ENCODE results near the gene CDC42BPB. TPM values are rescaled to one million over a fixed set of nuclear protein-coding genes. Genes with fewer than 3 reads are reported as not detected.

The CDC42BPB gene
- total and polyA plus RNA-seq, 2 of the 4 experiments (the other 2 are of a cell fraction), result 49.1 to 81.4 TPM

DNA sequence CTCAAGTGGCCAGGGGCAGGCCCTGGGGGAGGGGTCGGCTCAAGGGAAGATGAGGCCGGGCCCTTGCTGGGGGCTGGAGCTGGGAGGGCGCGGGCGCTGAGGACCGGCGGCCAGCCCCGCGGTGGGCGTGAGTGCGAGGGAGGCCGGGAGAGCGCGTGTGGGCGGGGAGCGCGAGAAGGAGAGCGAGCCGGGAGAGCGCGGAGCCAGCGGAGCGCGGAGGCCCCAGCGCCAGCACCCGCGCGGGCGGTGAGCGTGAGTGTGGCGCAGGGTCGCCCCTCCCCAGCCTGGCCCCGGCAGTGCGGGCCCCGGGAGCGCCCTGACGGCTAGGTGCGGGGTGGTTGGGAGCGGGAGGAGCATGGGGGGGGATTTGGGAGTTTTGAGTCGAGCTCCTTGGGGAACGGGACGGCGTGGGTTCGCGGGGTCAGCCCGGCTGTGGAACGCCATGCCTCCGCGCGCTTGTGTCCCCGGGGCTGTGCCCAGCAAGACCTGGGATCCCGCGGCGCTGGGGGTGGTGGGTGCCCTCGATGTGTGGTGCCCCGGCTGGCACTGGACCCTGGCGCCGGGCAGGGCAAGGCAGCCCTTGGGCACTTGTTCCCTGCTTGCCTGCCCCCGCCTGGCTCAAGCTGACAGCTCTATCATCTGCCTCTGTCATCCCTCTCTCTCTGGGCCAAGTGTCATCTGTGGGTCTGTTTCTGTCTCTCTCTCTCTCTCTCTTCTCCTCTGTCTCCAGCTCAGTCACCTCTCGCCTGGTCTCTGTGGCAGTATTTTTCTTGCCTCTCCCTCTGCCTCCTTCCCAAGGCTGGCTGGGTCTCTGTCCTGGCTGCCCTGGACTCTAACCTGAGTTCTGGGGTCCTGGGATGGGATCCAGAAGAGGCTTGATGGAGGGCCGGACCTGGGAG lies 26.9 kb upstream of the CDC42BPB start, which contains the start of gene LBHD2 (continued):
- TF ChIP-seq ELK1 (IDR thresholded peaks at IDR 0.05; ENCODE audit: borderline replicate concordance, low read depth, low read length), result no peak

- Histone ChIP-seq H3K27ac (ENCODE audit: insufficient read depth, low read length) (no peak overlapping the region), H2AFZ (replicated peaks; ENCODE audit: low read length, poor library complexity) (no peak overlapping the region), H3K36me3 (ENCODE audit: control insufficient read depth, insufficient read depth, low read length) (no peaks in the 10 kb centered on the region), H4K5ac (ENCODE audit: low read depth, low read length) (no peak overlapping the region), H4K8ac (ENCODE audit: low read depth in 2 of 2, low read length in 2 of 2) (no peak overlapping the region), H3K9ac (ENCODE audit: low read depth, low read length) (no peak overlapping the region), H3K27me3 (ENCODE audit: control insufficient read depth, insufficient read depth, low read length) (peaks cover 42% of the 10 kb centered on the region), H4K20me1 (ENCODE audit: insufficient read depth, low read length) (no peaks in the 10 kb centered on the region), H3K4me1 (ENCODE audit: control insufficient read depth, insufficient read depth, low read length) (peaks cover 3% of the 10 kb centered on the region; the same call in 1 of the 2 replicates), H2BK120ac (ENCODE audit: low read depth, low read length) (no peak overlapping the region), H3K4me2 (ENCODE audit: low read depth, low read length) (no peak overlapping the region), H3K9me3 (ENCODE audit: control insufficient read depth, insufficient read depth, low read length) (peaks cover 2% of the 10 kb centered on the region; the same call in 1 of the 2 replicates), H3K56ac (ENCODE audit: extremely low read depth, insufficient read depth, low read length) (no peak overlapping the region), H2BK20ac (ENCODE audit: low read depth, low read length) (no peak overlapping the region), H3K79me1 (ENCODE audit: low read depth in 1 of 2, low read length in 2 of 2) (no peaks in the 10 kb centered on the region), H4K91ac (ENCODE audit: insufficient read depth, low read depth, low read length) (no peak overlapping the region), H3K9me1 (ENCODE audit: insufficient read depth, low read length) (no peaks in the 10 kb centered on the region), H2BK5ac (ENCODE audit: low read depth, low read length, poor library complexity, severe bottlenecking) (no peak overlapping the region), H2BK15ac (ENCODE audit: low read depth, low read length) (no peak overlapping the region), H3K23ac (ENCODE audit: low read depth, low read length) (no peak overlapping the region), H3K4ac (ENCODE audit: low read depth, low read length) (no peak overlapping the region), H3K4me3 (ENCODE audit: insufficient read depth, low read depth, low read length) (no peak overlapping the region), H2AK9ac (replicated peaks; ENCODE audit: low read depth, low read length, poor library complexity) (no peak overlapping the region), H2AK5ac (ENCODE audit: low read depth, low read length) (no peak overlapping the region), H3K14ac (replicated peaks; ENCODE audit: low read depth, low read length) (no peak overlapping the region), H3K18ac (ENCODE audit: low read depth, low read length) (no peak overlapping the region)
- in situ Hi-C loops (cut with MboI; ENCODE audit: low sequenced_read_pairs), result no loop called here
- POLR2A ChIA-PET (ENCODE audit: unreplicated experiment), result interaction anchor here (0.5 kb wide), 1 partner anchor 214 kb away, joined by 4 read pairs; no protein-coding TSS in a partner anchor
- CTCF ChIA-PET, result no interaction called here
- no peak for TF ChIP-seq MAZ (IDR thresholded peaks at IDR 0.05; ENCODE audit: borderline replicate concordance, low read depth, low read length)
- no peak for TF ChIP-seq ELK1 (IDR thresholded peaks at IDR 0.05; ENCODE audit: borderline replicate concordance, low read depth, low read length)
- WGBS, 2 experiments (ENCODE audit: extremely low coverage in 2 of 2, insufficient read length in 1 of 2), result 96 to 100% methylated on average over 1 to 2 of the region's 2 CpGs
- DNase-seq, result no peak
- ATAC-seq (ENCODE audit: low read depth), result no peak
- dilution Hi-C loops (cut with HindIII; ENCODE audit: low sequenced_read_pairs, unreplicated experiment), result no loop called here
- intact Hi-C loops (cut with micrococcal nuclease), result no loop called here
- no TSS peak for BruUV-seq (replicated peaks)
Observed at GRCh38 chr14:103081951-103082350, 24.6 kb upstream of the CDC42BPB start.
